ENCODE measurements around the gene KRTAP4-8.
"Not testable (repeated sequence)": the region's sequence is repeated elsewhere in the genome, so short reads cannot be mapped to it uniquely, and the experiment has no call there.

KRTAP4-8 gene

DNA sequence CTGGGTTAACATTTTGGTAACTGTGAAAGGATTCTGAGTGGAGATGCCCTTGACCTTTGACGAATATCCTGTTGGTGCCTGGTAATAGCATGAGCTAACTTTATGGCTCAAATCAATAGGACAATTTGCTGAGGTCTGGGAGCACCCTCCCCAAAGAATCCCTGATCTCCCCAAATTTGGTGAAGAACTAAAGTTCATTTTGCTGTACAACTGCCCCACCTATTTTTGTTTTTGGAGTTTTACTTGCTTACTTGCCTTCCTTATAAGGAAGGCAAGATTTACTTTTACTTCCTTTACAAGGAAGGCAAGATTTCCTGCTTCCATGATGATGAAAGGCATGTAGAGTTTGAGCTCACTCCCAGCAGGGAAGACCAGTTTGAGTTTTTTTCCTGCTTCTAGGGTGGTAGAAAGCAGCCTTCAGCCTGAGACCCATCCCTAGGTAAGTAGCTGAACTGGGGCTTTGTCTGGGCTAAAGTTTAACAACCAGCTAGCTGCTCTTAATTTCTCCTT lies 10.1 kb upstream of the KRTAP4-8 start:
- no peak for DNase-seq

DNA sequence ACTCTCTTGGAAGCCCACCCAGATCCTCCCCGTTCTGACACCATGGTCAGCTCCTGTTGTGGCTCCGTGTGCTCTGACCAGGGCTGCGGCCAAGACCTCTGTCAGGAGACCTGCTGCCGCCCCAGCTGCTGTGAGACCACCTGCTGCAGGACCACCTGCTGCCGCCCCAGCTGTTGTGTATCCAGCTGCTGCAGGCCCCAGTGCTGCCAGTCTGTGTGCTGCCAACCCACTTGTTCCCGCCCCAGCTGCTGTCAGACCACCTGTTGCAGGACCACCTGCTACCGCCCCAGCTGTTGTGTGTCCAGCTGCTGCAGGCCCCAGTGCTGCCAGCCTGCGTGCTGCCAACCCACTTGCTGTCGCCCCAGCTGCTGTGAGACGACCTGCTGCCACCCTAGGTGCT lies 7.4 kb upstream of the KRTAP4-8 start, which contains the start of gene KRTAP4-9:
Gene KRTAP4-9, plus strand, starts transcription at position 43 of the 400 bp plus-strand sequence. Its CDS starts 0 bp downstream, at position 43.
- DNase-seq, result not testable (repeated sequence)

DNA sequence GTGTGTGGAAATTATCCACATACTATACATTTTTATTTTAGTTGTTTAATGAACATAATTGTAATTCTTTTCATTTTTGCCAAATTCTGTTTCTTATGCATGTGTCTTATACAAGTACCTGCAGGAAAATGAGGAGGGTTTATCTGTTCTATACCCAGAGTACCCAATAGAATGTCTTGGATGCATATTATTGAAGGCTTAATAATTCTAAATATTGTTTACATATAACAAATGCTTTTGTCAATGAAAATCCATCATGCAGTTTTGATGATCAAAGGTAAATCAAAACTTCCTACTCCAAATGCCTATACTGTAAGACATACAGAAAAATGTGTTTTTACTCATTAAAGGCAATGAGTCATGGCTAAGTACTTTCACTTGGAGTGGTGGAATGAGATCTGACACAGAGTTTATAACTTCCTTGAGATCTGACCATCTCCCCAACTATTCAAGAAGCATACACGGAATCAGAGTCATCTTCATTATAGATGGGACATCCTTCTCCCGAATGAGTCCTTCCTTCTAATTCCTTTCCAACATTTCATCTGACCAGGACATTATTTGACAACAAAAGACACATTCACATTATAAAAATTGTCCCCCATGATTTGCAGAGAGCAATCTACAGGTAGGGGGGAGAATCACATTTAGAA lies 6.6 kb upstream of the KRTAP4-8 start:
- DNase-seq, result not testable (repeated sequence)

DNA sequence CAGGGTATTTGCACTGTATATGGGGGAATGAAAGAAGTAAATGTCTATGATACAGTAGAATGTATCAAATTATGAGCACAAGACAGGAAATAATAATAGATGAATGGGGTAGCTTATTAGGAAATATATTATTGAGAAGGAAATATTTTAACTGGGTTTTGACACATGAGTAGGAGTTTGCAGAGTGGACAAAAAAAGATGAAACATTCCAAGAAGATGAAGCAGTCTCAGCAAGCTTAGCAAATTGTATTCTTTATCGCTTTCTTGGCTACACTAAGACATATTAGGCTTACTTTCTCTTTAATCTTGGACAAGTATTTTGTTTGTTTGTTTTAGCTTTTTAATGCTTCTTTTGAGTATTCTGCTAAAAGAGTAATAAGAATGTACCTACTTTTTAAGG lies 6.0 kb upstream of the KRTAP4-8 start:
- no peak for DNase-seq

DNA sequence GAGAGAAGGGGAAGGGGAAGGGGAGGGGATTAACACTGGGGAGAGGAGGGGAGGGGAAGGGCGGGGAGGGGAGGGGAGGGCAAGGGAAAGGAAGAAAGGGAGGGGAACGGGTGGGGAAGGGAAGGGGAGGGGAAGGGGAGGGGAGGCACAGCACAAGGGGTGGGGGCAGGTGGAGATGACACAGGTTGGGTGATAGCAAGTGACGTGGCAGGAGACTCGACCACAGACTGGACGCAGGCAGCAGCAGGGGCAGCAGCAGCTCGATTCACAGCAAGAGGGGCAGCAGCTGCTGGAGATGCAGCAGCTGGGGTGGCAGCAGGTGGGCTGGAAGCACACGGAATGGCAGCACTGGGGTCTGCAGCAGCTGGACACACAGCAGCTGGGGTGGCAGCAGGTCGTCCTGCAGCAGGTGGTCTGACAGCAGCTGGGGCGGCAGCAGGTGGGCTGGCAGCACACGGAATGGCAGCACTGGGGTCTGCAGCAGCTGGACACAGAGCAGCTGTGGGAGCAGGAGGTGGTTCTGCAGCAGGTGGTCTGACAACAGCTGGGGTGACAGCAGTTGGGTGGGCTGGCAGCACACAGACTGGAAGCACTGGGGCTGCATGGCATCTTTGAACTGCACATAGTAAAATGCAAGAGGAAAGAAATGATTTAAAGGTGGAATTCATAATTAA lies 3.8 kb upstream of the KRTAP4-8 start, which contains the start of gene KRTAP4-16:
Gene KRTAP4-16, minus strand, starts transcription at position 624 of the 674 bp plus-strand sequence. Its CDS starts 0 bp downstream, at position 624.
- no peak for DNase-seq

DNA sequence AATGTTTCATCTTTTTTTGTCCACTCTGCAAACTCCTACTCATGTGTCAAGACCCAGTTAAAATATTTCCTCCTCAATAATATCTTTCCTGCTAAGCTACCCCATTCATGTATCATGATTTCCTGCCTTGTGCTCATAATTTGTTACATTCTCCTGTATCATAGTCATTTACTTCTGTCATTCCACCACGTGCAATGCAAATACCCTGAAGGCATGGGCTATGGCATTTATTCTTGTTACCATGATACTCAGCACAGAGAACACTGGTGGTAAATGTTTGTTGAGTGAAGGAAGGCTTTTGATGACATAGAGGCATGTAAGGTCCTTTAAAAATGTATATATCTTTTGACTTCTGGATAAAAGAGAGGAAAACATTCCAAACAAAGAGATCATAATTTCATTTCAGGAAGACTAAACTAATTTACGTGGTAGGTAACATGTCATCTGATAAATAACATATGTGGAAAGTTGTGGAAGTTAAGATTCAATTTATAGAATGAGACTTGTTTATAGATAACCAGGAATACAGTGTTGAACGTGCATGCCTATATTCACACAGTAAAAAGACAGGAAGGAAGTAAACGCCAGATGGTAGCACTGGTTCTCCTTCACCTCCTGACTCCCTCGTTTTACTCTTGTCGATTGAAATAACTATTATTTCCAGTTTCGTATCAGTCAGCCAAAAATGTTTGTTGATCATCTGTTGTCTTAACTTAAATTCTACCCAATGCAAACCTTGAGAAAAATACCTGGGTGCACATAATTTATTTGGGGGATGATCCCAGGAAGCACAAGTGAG lies 1.9 kb upstream of the KRTAP4-8 start:
- peak; percentile 86 for DNase-seq

DNA sequence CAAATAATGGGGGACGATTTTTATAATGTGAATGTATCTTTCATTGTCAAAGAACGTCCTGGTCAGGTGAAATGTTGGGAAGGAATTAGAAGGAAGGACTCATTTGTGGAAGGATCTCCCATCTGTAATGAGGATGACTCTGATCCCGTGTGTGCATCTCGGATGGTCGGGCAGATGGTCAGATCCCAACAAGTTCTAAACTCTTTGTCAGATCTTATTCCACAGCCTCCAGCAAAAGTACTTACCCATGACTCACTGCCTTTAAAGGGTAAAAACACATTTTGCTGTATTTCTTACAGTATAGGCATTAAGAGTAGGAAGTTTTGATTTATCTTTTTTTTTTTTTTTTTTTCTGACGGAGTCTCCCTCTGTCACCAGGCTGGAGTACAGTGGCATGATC lies 539 bp upstream of the KRTAP4-8 start:
- peak; percentile 47 for DNase-seq

DNA sequence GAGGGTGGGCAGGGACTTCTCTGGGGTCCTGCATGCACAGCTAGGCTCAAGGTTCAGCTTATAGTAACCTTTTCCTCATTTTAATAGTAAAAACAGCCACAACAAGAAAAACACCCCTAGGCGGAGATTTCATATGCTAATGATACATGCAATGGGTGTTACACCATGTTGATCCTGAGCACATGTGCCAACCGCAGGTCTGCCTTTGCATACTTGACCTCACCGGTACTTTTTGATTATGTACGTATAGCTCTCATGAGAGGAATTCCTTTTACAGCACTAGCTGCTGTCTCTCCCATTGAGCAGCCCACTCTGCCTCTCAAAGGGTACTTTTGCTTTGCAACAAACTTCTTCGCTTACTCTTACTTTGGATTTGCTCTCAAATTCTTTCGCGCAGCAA lies 1.9 kb downstream of the KRTAP4-8 start:
- no peak for DNase-seq

DNA sequence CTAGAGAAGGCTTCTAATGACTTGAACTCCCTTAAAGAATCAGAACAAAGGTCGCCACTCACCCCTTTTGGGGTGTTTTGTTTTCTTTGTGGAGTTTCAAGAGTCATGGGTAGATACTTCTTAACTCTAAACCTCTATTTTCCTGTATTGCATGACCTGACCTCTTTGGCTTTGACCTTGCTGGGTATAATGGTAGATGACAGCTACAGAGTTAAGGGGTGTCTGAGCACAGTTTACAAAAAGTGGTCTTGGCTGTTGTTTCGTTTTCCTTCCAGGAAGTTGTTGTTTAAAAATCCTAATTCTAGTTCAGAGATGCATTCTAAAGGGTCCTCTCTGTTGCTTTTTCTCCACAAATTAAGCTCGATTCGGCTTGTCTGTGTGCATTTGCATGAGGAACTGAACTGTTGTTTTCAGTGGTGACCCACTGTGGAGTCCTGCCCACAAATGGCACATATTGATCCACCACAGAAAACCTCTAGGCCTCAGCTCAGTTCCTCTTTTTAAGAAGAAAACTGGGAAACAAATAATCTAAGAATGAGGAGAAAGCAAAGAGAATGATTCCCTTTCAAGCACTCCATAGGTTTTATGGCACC lies 9.1 kb downstream of the KRTAP4-8 start:
- not testable (repeated sequence) for DNase-seq

DNA sequence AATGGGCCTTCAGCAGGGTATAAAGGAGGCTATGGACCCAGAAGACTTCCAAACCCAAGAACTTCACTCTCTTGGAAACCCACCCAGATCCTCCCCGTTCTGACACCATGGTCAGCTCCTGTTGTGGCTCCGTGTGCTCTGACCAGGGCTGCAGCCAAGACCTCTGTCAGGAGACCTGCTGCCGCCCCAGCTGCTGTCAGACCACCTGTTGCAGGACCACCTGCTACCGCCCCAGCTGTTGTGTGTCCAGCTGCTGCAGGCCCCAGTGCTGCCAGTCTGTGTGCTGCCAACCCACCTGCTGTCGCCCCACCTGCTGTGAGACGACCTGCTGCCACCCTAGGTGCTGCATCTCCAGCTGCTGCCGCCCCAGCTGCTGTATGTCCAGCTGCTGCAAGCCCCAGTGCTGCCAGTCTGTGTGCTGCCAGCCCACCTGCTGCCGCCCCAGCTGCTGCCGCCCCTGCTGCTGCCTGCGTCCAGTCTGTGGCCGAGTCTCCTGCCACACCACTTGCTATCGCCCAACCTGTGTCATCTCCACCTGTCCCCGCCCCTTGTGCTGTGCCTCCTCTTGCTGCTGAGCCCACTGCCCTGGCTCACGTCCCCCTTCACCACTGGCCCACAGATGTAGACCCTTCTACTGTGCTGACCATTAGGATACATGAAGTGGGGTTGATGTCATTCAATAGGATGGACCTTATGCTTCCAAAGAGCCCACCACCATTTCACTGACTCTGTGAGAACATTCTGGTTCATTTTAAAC lies 13.7 kb downstream of the KRTAP4-8 start, which contains the start of gene KRTAP4-7:
Gene KRTAP4-7, plus strand, starts transcription at position 51 of the 757 bp plus-strand sequence. Its CDS starts 57 bp downstream, at position 108.
- DNase-seq, result not testable (repeated sequence)

DNA sequence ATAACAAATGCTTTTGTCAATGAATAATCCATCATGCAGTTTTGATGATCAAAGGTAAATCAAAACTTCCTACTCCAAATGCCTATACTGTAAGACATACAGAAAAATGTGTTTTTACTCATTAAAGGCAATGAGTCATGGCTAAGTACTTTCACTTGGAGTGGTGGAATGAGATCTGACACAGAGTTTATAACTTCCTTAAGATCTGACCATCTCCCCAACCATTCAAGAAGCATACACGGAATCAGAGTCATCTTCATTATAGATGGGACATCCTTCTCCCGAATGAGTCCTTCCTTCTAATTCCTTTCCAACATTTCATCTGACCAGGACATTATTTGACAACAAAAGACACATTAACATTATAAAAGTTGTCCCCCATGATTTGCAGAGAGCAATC lies 14.5 kb downstream of the KRTAP4-8 start:
- DNase-seq, result not testable (repeated sequence)

DNA sequence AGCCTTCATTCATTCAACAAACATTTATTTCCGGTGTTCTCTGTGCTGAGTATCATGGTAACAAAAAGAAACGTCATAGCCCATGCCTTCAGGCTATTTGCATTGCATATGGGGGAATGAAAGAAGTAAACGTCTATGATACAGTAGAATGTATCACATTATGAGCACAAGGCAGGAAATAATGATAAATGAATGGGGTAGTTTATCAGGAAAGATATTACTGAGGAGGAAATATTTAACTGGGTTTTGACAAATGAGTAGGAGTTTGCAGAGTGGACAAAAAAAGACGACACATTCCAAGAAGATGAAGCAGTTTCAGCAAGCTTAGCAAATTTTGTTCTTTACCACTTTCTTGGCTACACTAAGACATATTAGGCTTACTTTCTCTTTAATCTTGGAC lies 15.3 kb downstream of the KRTAP4-8 start:
- peak; percentile 45 for DNase-seq

DNA sequence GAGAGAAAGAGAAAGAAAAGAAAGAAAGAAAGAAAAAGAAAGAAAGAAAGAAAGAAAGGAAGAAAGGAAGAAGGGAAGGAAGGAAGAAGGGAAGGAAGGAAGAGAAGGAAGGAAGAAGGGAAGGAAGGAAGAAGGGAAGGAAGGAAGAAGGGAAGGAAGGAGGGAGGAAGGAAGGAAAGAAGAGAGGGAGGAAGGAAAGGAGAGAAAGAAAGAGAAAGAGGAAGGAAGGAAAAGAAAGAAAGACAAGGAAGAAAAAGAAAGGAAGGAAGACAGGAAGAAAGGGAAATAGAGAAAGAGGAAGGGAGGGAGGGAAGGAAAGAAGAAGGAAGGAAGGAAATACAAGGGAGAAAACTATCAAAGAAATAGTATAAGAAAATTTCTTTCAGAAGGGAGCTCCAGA lies 21.2 kb downstream of the KRTAP4-8 start:
- DNase-seq, result no peak

DNA sequence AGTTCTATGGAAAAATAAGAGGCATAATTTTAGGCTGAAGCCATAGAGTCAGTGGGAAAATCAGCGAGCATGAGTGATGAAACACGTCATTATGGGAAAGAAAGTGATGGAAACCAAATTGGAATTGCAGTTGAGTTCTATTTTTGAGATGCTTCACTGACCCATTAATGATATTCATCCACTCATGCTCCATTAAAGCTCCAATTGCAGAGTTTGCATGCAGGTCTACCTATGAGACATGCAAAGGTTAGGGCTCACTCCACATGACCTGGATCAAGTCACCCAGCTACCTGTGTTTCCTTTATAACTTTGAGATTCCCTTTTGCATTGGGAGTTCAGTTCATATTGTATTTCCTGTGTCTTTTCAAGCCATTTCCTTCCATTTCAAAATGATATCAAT lies 24.3 kb downstream of the KRTAP4-8 start:
- DNase-seq, result no peak

DNA sequence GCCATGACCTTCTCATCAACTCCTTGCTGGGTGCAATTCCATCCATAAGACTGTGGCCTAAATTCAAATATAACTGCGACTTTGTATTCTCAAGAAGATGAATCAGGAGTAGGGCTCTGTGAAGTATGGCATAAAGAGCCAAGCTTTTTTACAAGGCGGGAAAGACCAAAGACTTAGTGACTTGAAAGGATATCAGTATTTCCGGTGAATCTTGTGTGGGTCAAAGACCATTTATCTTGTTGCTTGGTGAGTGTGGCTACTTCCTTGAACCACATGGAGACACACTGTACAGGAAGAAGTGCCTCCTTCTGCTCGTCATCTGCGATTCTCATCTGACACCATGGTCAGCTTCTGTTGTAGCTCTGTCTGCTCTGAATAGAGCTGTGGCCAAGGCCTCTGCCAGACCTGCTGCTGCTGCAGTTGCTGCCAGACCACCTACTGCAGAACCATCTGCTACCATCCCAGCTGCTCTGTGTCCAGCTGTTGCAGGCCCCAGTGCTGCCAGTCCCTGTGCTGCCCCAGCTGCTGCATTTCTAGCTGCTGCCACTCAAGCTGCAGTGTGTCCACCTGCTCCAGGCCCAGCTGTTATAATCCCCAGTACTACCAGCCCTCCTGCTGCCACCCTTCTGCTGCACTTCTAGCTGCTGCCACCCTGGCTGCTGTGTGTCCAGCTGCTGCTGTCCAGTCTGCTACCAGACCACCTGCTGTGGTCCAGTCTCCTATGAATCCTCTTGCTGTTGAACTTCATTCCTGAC lies 26.2 kb downstream of the KRTAP4-8 start:
- DNase-seq, result no peak

DNA sequence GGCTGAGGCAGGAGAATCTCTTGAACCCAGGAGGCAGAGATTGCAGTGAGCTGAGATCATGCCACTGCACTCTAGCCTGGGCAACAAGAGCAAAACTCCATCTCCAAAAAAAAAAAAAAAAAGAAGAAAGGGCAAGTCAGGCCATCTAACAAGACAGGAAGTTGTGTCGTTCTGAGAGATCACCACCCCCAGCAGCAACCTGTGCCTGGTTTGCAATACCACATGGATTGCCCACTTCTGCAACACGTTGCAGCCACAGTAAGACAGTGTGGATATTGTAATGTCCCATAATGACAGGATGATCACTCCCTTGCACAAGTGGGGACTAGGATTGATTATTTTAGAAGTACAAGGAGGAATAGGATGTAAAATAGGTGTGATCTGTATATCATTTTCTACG lies 28.9 kb downstream of the KRTAP4-8 start:
- no peak for DNase-seq

DNA sequence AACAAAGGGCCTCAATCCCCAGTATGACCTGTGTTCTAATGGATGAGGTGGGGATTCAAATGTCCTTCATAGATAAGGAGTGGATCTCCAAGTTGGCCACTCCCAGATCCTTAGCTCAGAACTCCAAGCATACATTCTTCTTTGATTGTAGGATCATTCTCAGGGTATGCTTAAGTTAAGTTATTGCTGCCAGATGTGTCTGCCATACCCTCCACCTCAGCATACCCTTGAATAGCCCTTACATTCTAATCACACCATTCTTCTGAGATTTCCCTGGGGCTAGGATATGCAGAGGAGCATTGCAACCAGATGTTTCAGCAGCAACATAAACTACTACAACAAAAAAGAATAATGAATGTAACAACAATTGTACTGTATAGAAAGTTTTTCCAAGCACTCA lies 30.7 kb downstream of the KRTAP4-8 start:
- no peak for DNase-seq

DNA sequence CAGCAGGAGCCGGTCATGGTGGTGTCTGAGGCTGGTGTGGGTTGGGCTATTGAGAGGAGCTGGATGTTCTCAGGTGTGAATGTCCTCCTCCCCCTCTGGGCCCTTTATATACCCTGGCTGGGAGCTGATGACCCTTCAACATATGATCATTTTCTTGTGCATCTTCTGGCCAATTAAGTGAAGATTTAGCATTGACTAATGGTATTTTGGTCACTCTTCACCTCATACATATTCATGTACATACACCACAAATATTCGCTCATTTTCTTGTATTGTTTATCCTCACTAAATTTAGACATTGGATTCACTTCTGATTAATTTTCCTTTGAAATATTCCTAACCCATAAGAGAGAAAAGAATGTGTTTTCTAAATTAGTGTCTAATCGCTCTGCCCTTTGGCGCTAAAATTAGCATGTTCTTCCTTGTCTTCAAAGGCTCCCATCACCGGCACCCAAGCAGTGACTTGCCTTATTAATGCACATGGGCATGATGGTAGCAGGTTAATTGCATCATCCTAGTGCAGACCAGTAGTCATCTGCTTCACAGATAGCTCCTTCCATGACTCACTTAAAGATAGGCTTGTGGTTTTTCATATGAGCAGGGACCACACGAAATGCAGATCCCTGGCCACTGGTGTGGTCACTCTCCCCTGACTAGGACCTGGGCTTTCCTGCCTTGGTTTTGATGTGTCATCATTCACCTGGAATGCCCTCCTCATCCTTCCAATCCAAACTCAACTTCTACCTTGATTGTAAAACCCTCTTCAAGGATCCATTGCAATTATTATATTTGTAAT lies 31.9 kb downstream of the KRTAP4-8 start, which contains the start of gene KRTAP2-4:
Gene KRTAP2-4, minus strand, starts transcription at position 51 of the 796 bp plus-strand sequence. Its CDS starts 34 bp downstream, at position 17.
- no peak for DNase-seq

DNA sequence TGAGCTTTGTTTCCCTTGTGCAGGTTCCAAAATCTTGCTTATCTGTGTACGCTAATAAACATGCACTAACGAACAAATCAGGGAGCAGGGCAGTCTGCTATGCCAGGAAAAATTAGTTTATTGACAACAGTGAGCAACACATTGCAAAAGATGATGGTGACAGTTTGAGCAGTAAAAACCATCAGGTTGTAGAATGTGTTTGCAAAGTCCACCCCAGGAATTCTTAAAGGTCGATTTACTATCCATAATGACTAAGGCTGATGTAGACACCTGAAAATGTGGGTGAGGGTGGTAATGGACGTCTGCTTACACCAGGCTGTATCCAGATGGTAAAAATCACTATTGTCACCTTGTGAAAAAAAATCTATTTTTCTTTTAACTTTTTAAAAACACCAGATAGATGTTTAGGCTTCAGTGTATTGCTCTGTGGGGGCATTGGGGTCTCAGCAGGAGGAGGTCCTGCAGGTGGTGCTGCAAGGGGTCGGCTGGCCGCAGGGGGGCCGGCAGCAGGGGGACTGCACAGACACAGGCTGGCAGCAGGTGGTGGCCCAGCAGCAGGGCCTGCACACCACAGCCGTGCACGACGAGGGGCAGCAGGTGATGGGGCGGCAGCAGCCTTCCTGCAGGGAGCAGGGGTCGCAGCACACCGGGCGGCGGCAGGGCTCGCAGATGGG lies 32.8 kb downstream of the KRTAP4-8 start:
- DNase-seq, result not testable (repeated sequence)

DNA sequence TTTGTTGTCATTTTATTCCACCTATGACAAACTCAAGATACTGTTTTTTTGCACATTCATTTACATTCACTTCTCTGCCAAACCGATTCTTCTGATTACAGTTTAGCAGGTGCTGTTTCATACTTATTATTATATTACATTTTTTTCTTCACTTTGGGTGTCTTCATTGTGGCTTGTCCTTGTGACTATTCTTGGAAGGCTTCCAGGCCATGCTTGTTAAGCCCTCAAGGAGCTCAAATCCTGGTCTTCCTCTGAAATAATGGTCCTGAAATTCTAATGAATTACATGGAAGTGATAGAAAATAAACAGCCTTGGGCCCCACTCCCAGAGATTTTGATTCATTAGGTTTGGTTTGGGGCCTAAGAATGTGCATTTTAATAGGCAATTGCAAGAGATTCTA lies 33.6 kb downstream of the KRTAP4-8 start:
- DNase-seq, result no peak
